ENCODE results near the gene FKBP5.
A peak's percentile ranks its signal among the peaks of the same experiment; 100 is the strongest.
"Not testable (repeated sequence)": the region's sequence is repeated elsewhere in the genome, so short reads cannot be mapped to it uniquely, and the experiment has no call there.

FKBP5 gene

DNA sequence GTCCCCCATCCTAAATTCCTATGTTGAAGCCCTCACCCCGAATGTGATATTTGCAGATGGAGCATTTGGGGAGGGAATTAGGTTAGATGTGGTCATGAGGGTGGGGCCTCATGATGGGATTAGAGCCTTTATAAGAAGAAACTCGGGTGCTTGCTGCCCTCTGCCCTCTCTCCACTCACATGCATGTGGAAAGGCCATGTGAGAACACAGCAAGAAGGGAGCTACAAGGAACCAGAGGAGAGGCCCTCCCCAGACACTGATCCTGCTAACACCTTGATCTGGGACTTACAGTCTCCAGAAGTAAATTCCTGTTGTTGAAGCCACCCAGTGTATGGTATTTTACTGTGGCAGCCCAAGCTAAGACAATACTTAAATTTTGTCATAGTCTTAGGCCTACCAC lies 106.4 kb downstream of the FKBP5 start:
- TF ChIP-seq, protein P1, sequence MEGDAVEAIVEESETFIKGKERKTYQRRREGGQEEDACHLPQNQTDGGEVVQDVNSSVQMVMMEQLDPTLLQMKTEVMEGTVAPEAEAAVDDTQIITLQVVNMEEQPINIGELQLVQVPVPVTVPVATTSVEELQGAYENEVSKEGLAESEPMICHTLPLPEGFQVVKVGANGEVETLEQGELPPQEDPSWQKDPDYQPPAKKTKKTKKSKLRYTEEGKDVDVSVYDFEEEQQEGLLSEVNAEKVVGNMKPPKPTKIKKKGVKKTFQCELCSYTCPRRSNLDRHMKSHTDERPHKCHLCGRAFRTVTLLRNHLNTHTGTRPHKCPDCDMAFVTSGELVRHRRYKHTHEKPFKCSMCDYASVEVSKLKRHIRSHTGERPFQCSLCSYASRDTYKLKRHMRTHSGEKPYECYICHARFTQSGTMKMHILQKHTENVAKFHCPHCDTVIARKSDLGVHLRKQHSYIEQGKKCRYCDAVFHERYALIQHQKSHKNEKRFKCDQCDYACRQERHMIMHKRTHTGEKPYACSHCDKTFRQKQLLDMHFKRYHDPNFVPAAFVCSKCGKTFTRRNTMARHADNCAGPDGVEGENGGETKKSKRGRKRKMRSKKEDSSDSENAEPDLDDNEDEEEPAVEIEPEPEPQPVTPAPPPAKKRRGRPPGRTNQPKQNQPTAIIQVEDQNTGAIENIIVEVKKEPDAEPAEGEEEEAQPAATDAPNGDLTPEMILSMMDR (conservative IDR thresholded peaks at IDR 0.05; ENCODE audit: control insufficient read depth, insufficient read depth, low read depth, low read length), result no peak
- no peak overlapping the region for H3K4me3 ChIP-seq (ENCODE audit: control insufficient read depth, low read depth, low read length)
- no peak for DNase-seq (ENCODE audit: low read depth)

DNA sequence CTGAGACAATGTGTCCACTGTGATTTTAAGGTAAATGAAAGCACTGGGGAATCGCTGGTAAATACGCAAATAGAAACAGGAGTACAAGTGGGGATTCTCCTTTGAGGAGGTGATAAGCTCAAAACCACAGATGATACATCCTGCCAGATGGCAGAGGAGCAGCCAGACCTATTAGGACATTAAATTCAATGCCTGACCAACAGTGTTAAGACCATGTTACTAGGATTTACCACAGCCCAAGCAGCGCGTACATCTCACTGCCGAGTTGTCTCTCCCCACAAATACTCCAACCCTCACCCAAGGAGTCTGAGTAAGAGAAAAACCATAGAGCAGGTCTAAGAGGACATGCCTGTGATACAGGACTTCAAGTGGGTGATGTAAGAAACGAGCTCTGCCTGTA lies 107.1 kb downstream of the FKBP5 start:
- TF ChIP-seq, protein P1 (conservative IDR thresholded peaks at IDR 0.05; ENCODE audit: control insufficient read depth, insufficient read depth, low read depth, low read length), result no peak
- no peak for DNase-seq (ENCODE audit: low read depth)

GRCh38 chr6:35580836-35581235 lies 107.9 kb downstream of the FKBP5 start:
- no peak for DNase-seq (ENCODE audit: low read depth)
- TF ChIP-seq, protein P1 (conservative IDR thresholded peaks at IDR 0.05; ENCODE audit: control insufficient read depth, insufficient read depth, low read depth, low read length), result no peak
- no peak overlapping the region for H3K4me3 ChIP-seq (ENCODE audit: control insufficient read depth, low read depth, low read length)

More for the DNA sequence above, 107.1 kb downstream of the FKBP5 start:
- H3K4me3 ChIP-seq (ENCODE audit: control insufficient read depth, low read depth, low read length), result no peak overlapping the region

DNA sequence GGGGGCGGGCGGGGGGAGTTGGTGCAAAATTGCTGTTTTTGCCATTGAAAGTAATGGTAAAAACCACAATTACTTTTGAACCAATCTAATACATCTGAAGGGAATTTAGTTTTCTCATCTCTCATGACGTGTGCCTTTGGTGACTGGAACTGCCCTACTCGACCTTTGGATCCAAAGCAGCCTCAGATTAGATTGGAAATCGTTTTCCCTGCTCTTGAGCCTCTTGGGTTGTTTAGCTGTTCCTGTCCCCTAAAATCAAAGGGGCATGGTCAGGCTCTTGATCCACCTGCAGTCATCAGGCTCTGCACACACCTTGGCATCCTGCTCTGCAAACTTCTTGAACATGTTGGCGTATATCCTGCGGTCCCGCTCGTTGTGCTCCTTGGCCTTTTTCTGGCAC lies 112.0 kb downstream of the FKBP5 start:
- no peak for DNase-seq (ENCODE audit: low read depth)
- TF ChIP-seq, protein P1 (conservative IDR thresholded peaks at IDR 0.05; ENCODE audit: control insufficient read depth, insufficient read depth, low read depth, low read length), result no peak
- H3K4me3 ChIP-seq (ENCODE audit: control insufficient read depth, low read depth, low read length), result no peak overlapping the region

DNA sequence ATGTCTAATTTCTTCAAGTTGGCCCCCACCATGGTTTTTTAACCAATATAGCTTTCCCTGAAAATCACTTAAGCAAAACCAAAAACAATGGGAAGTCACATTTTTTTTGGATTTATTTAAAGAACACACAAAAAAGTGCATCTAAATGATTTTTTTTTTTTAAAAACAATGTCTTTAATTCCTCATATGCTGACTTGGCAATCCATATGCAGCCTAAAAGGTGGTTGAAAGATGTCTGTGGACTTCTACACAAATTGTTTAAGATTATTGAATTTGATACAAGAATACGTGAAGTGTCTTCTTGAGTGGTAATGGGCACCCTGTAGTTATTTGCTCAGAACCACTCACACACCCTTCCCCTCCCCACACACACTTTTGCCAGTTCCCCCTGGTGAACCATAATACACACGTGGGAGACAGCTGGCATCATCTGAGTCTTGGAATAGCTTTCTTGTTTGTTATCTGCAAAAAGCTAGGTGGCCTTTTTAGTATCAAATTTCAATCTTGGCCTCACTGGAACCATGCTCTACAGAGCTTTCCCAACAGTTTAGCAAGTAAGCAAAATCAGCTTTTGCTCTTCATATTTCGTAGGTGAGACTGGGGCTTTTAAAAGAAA lies 115.1 kb downstream of the FKBP5 start:
- DNase-seq (ENCODE audit: low read depth), result no peak
- TF ChIP-seq, protein P1 (conservative IDR thresholded peaks at IDR 0.05; ENCODE audit: control insufficient read depth, insufficient read depth, low read depth, low read length), result no peak
- H3K4me3 ChIP-seq (ENCODE audit: control insufficient read depth, low read depth, low read length), result no peak overlapping the region

DNA sequence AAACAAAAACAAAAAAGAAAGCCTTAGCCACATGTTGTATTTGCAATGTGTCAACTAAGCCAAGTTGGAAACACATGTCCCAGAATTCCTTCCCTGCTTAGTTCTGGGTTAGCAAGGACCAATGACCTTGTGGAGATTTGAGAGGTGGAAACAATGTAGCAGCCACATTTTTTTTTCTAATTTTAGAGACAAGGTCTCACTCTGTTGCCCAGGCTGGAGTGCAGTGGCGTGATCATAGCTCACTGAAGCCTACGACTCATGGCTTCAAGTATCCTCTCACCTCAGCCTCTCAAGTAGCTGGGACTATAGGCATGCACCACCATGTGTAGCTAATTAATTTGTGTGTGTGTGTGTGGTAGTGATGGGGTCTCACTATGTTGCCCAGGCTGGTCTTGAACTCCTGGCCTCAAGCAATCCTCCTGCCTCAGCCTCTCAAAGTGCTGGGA lies 117.8 kb downstream of the FKBP5 start:
- DNase-seq (ENCODE audit: low read depth); H3K4me3 ChIP-seq (ENCODE audit: control insufficient read depth, low read depth, low read length): not testable (repeated sequence)

GRCh38 chr6:35569011-35569461 lies 119.7 kb downstream of the FKBP5 start:
- H3K4me3 ChIP-seq (ENCODE audit: control insufficient read depth, low read depth, low read length), result no peak overlapping the region
- TF ChIP-seq, protein P1 (conservative IDR thresholded peaks at IDR 0.05; ENCODE audit: control insufficient read depth, insufficient read depth, low read depth, low read length), result peak; percentile 62
- DNase-seq (ENCODE audit: low read depth), result peak; percentile 62
